ENCODE results near the gene ATP5ME. TPM values are rescaled to one million over a fixed set of nuclear protein-coding genes. Genes with fewer than 3 reads are reported as not detected.

The ATP5ME gene
- total RNA-seq, 1 donor from 2014 or later = 230 TPM

DNA sequence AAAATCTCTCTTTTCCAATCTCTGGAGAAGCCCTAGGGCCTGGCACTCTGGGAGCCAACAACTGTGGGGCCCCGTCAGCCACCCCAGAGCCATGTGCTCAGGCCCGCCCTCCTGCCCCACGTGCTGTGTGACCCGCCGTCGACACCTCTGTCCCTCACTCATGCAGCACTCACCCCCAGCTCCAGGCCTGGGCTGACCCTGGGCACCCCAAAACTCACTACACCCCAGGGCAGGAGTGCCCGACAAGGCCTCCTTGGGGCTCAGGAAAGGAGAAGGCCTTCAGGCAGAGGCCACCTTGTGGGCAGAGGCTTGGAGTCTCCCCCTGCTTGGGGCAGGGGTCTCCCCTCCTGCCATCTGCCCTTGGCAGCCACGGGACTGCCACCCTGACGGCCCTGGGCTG lies 6.0 kb upstream of the ATP5ME start:
- peaks cover under 1% of the 10 kb centered on the region for H3K9me3 Mint-ChIP-seq (ENCODE audit: unreplicated experiment)
- peaks cover 2% of the 10 kb centered on the region for H3K36me3 Mint-ChIP-seq (ENCODE audit: unreplicated experiment)
- H3K27me3 Mint-ChIP-seq (ENCODE audit: unreplicated experiment) = peaks cover 7% of the 10 kb centered on the region
- TF ChIP-seq, protein P1, sequence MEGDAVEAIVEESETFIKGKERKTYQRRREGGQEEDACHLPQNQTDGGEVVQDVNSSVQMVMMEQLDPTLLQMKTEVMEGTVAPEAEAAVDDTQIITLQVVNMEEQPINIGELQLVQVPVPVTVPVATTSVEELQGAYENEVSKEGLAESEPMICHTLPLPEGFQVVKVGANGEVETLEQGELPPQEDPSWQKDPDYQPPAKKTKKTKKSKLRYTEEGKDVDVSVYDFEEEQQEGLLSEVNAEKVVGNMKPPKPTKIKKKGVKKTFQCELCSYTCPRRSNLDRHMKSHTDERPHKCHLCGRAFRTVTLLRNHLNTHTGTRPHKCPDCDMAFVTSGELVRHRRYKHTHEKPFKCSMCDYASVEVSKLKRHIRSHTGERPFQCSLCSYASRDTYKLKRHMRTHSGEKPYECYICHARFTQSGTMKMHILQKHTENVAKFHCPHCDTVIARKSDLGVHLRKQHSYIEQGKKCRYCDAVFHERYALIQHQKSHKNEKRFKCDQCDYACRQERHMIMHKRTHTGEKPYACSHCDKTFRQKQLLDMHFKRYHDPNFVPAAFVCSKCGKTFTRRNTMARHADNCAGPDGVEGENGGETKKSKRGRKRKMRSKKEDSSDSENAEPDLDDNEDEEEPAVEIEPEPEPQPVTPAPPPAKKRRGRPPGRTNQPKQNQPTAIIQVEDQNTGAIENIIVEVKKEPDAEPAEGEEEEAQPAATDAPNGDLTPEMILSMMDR (IDR thresholded peaks at IDR 0.05; ENCODE audit: partially characterized antibody, unreplicated experiment) = no peak
- H3K4me1 Mint-ChIP-seq (ENCODE audit: low read depth, unreplicated experiment) = peaks cover 1% of the 10 kb centered on the region
- no peak overlapping the region for H3K4me3 Mint-ChIP-seq (ENCODE audit: unreplicated experiment)
- no peak for DNase-seq
- H3K27ac Mint-ChIP-seq (ENCODE audit: unreplicated experiment) = no peak overlapping the region

DNA sequence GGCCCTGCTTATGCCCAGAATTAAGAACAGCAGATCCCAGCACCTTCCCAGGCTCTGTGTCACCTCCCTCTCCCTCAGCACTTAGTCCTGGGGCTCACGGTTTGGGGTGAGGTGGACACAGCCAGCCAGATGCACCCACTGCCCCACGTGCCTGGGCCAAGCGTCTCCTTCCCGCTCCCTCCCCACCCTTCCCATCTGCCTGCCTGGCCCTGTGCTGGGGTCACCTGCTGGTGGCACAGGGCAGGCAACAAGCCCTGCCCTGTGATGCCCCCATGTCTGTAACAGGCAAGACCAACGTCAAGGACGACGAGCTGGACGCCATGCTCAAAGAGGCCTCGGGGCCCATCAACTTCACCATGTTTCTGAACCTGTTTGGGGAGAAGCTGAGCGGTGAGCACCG lies 5.6 kb upstream of the ATP5ME start:
- Mint-ChIP-seq H3K36me3 (ENCODE audit: unreplicated experiment) (no peaks in the 10 kb centered on the region), H3K27me3 (ENCODE audit: unreplicated experiment) (peaks cover 5% of the 10 kb centered on the region), H3K4me3 (ENCODE audit: unreplicated experiment) (no peak overlapping the region), H3K4me1 (ENCODE audit: low read depth, unreplicated experiment) (peaks cover 1% of the 10 kb centered on the region), H3K27ac (ENCODE audit: unreplicated experiment) (no peak overlapping the region), H3K9me3 (ENCODE audit: unreplicated experiment) (no peaks in the 10 kb centered on the region)
- DNase-seq = no peak
- TF ChIP-seq, protein P1 (IDR thresholded peaks at IDR 0.05; ENCODE audit: partially characterized antibody, unreplicated experiment) = no peak

DNA sequence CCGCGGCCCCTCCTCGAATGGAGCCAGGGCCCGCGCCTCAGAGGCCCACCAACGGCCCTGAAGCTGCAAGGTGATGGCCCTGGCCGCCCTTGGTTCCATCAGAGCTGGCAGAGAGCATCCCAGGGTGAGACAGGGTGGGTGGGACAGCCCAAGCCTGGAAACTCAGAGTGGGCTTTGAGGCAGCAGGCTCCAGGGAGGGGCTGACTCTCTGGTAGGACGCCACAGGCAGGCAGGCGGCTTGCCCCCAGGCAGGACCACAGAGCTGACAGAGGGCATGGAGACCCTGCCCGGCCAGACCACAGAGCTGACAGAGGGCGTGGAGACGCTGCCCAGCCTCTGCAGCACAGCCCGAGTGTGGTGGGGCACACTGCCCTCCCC lies 5.0 kb upstream of the ATP5ME start:
- Mint-ChIP-seq H3K9me3 (ENCODE audit: unreplicated experiment) (no peaks in the 10 kb centered on the region), H3K4me1 (ENCODE audit: low read depth, unreplicated experiment) (peaks cover 1% of the 10 kb centered on the region), H3K27me3 (ENCODE audit: unreplicated experiment) (peaks cover 5% of the 10 kb centered on the region), H3K27ac (ENCODE audit: unreplicated experiment) (no peak overlapping the region), H3K4me3 (ENCODE audit: unreplicated experiment) (no peak overlapping the region), H3K36me3 (ENCODE audit: unreplicated experiment) (no peaks in the 10 kb centered on the region)
- DNase-seq = no peak
- TF ChIP-seq, protein P1 (IDR thresholded peaks at IDR 0.05; ENCODE audit: partially characterized antibody, unreplicated experiment) = no peak

DNA sequence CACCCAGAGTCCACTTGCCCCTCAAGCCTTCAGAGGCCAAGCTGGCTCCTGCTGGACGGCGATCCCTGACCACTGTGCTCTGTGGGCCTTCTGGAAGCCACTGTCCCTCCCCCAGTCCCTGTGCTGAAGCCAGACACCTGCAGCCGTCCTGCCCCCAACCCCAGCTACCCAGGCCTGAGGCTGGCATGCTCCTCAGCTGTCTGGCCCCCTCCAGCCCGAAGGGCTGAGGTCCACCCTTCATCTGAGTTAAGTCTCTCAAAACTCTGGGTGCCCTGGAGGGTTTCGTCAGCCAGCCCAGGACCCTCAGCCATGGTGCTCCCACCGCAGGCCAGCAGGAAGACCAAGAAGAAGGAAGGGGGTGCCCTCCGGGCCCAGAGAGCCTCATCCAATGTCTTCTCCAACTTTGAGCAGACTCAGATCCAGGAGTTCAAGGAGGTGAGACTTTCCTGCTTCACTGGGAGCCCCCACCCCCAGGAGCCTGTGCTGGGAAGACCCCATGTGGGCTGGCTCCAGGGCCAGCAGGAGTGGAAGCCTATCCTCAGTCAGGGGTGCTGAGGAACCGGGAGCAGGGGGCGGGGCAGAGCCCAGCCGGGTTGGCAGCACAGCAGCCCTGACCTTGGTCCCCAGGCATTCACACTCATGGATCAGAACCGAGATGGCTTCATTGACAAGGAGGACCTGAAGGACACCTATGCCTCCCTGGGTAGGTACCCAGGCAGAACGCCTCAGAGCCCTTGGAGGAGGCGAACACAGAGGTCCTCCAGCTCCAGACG lies 4.4 kb upstream of the ATP5ME start:
- peaks cover under 1% of the 10 kb centered on the region for H3K9me3 Mint-ChIP-seq (ENCODE audit: unreplicated experiment)
- TF ChIP-seq, protein P1 (IDR thresholded peaks at IDR 0.05; ENCODE audit: partially characterized antibody, unreplicated experiment) = no peak
- H3K36me3 Mint-ChIP-seq (ENCODE audit: unreplicated experiment) = no peaks in the 10 kb centered on the region
- H3K4me3 Mint-ChIP-seq (ENCODE audit: unreplicated experiment) = no peak overlapping the region
- H3K4me1 Mint-ChIP-seq (ENCODE audit: low read depth, unreplicated experiment) = peaks cover 1% of the 10 kb centered on the region
- H3K27ac Mint-ChIP-seq (ENCODE audit: unreplicated experiment) = no peak overlapping the region
- H3K27me3 Mint-ChIP-seq (ENCODE audit: unreplicated experiment) = peaks cover 5% of the 10 kb centered on the region
- DNase-seq = no peak

Data from glutamatergic neuron (in vitro differentiated cells).